Osteoblast (primary cell): ENCODE results near the gene AATK. TPM values are rescaled to one million over a fixed set of nuclear protein-coding genes. Genes with fewer than 3 reads are reported as not detected.

Experiments
- DNase-seq: peaks from one replicate; pipeline ENCODE4 v3.0.0; 2011; ENCODE audit warnings: low spot score, mixed read lengths; ENCODE audit not compliant: insufficient read length; ENCODE audit errors: missing footprints
- H2AFZ ChIP-seq: 2 replicates; pipeline ENCODE4 v1.6.0; 2011; ENCODE audit warnings: mild to moderate bottlenecking, low read length
- H3K27ac ChIP-seq: 2 replicates; pipeline ENCODE4 v1.5.1; 2011; ENCODE audit warnings: mild to moderate bottlenecking, low read depth, low read length, moderate library complexity
- H3K27me3 ChIP-seq: 2 replicates; pipeline ENCODE4 v1.6.0; 2012; ENCODE audit warnings: mild to moderate bottlenecking, control low read depth, inconsistent platforms, low read length, moderate library complexity; ENCODE audit not compliant: insufficient read depth
- H3K36me3 ChIP-seq: 2 replicates; pipeline ENCODE4 v1.5.1; 2011; ENCODE audit warnings: mild to moderate bottlenecking, low read length, control low read depth, moderate library complexity; ENCODE audit not compliant: insufficient read depth
- H3K4me1 ChIP-seq: 2 replicates; pipeline ENCODE4 v1.5.1; 2011; ENCODE audit warnings: mild to moderate bottlenecking, low read length, control low read depth, moderate library complexity; ENCODE audit not compliant: insufficient read depth
- H3K4me2 ChIP-seq: 2 replicates; pipeline ENCODE4 v1.6.0; 2011; ENCODE audit warnings: mild to moderate bottlenecking, low read length; ENCODE audit not compliant: insufficient read depth
- H3K4me3 ChIP-seq: fragments of 200-600 bp; sonication (generic); 3 replicates; pipeline ENCODE4 v1.5.1; 2012; ENCODE audit warnings: mild to moderate bottlenecking, low read length, inconsistent platforms; ENCODE audit not compliant: insufficient read depth
- H3K79me2 ChIP-seq: 2 replicates; pipeline ENCODE4 v1.6.0; 2012; ENCODE audit warnings: mild to moderate bottlenecking, low read length, control low read depth, inconsistent platforms; ENCODE audit not compliant: insufficient read depth
- H3K9me3 ChIP-seq: 2 replicates; pipeline ENCODE4 v1.5.1; 2011; ENCODE audit warnings: low read depth, low read length, control low read depth
- H4K20me1 ChIP-seq: 2 replicates; pipeline ENCODE4 v1.6.0; 2012; ENCODE audit warnings: mild to moderate bottlenecking, low read length, control low read depth; ENCODE audit not compliant: insufficient read depth
- total RNA-seq: library from RNA; depleted of rRNA; stranded (reverse); fragments of >200 nt; gene quantifications from 2 replicates; pipeline ENCODE4 v1.2.3, GENCODE V29; 2012
- TF ChIP-seq, protein P1 (sequence below): IDR thresholded peaks from 2 replicates; pipeline ENCODE4 v1.5.1; 2011; ENCODE audit warnings: mild to moderate bottlenecking, low read depth, low read length, moderate library complexity; ENCODE audit errors: extremely low read depth

The AATK gene
- total RNA-seq, 1 donor: under 0.01 TPM

GRCh38 chr17:81188491-81188840, 22.4 kb upstream of the AATK start:
- Histone ChIP-seq H3K4me3 (no peak overlapping the region), H3K9me3 (no peaks in the 10 kb centered on the region), H3K79me2 (no peaks in the 10 kb centered on the region), H3K27me3 (peaks cover 7% of the 10 kb centered on the region), H3K4me1 (no peaks in the 10 kb centered on the region), H2AFZ (no peak overlapping the region), H3K27ac (no peak overlapping the region), H3K36me3 (no peaks in the 10 kb centered on the region), H4K20me1 (no peaks in the 10 kb centered on the region), H3K4me2 (no peak overlapping the region)
- TF ChIP-seq, protein P1, sequence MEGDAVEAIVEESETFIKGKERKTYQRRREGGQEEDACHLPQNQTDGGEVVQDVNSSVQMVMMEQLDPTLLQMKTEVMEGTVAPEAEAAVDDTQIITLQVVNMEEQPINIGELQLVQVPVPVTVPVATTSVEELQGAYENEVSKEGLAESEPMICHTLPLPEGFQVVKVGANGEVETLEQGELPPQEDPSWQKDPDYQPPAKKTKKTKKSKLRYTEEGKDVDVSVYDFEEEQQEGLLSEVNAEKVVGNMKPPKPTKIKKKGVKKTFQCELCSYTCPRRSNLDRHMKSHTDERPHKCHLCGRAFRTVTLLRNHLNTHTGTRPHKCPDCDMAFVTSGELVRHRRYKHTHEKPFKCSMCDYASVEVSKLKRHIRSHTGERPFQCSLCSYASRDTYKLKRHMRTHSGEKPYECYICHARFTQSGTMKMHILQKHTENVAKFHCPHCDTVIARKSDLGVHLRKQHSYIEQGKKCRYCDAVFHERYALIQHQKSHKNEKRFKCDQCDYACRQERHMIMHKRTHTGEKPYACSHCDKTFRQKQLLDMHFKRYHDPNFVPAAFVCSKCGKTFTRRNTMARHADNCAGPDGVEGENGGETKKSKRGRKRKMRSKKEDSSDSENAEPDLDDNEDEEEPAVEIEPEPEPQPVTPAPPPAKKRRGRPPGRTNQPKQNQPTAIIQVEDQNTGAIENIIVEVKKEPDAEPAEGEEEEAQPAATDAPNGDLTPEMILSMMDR: no peak
- DNase-seq: no peak

GRCh38 chr17:81187586-81188490, 21.8 kb upstream of the AATK start:
- Histone ChIP-seq H3K4me3 (no peak overlapping the region), H3K4me2 (no peak overlapping the region), H3K36me3 (no peaks in the 10 kb centered on the region), H4K20me1 (no peaks in the 10 kb centered on the region), H2AFZ (no peak overlapping the region), H3K79me2 (no peaks in the 10 kb centered on the region), H3K4me1 (no peaks in the 10 kb centered on the region), H3K27me3 (peaks cover 7% of the 10 kb centered on the region), H3K27ac (no peak overlapping the region), H3K9me3 (no peaks in the 10 kb centered on the region)
- DNase-seq: peak; percentile 89
- TF ChIP-seq, protein P1: no peak

DNA sequence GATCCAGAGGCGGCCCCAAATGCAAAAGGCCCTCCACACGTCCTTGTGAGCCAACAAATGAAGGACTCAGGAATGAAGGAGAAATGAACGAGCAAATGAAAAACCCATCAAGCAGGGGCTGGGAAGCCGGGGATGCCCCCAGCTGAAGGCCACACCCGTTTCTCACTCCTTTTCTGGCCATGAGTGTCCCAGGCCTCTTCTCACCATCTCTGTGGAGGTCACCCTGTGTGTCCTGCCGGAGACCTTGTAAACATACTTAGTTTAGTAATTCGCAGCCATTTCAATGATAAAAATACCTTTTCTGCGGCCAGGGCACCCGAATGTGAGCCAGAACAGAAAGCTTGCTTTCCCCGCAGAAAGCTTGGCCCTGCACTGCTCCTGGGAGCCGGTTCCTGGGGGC, 21.1 kb upstream of the AATK start:
- Histone ChIP-seq H3K4me3 (no peak overlapping the region), H4K20me1 (no peaks in the 10 kb centered on the region), H3K27ac (no peak overlapping the region), H3K4me2 (no peak overlapping the region), H2AFZ (no peak overlapping the region), H3K27me3 (peaks cover 7% of the 10 kb centered on the region), H3K79me2 (no peaks in the 10 kb centered on the region), H3K36me3 (no peaks in the 10 kb centered on the region), H3K9me3 (no peaks in the 10 kb centered on the region), H3K4me1 (no peaks in the 10 kb centered on the region)
- TF ChIP-seq, protein P1: no peak
- DNase-seq: peak; percentile 91

DNA sequence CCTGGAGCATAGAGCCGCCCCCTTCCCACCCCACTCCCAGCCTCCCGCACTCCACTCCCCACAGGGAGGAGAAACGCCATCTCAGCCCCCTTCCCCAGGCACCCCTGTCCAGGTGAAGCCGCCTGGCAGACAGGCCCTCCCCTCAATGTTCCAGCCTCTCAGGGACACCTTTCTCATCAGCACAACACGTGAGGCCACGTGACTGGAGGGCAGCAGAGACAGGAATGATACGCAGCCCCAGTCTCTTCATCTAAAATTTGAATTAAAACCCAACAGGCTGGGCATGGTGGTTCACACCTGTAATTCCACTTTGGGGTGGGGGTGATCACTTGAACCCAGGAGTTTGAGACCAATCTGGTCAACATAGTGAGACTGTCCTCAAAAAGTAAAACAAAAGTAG, 20.2 kb upstream of the AATK start:
- TF ChIP-seq, protein P1: no peak
- Histone ChIP-seq H3K4me1 (no peaks in the 10 kb centered on the region), H3K36me3 (no peaks in the 10 kb centered on the region), H3K4me3 (no peak overlapping the region), H3K27me3 (peaks cover 7% of the 10 kb centered on the region), H4K20me1 (no peaks in the 10 kb centered on the region), H3K4me2 (no peak overlapping the region), H3K9me3 (no peaks in the 10 kb centered on the region), H2AFZ (no peak overlapping the region), H3K27ac (no peak overlapping the region), H3K79me2 (no peaks in the 10 kb centered on the region)
- DNase-seq: no peak
